Measurements from ENCODE around the gene ZNF784. TPM values are rescaled to one million over a fixed set of nuclear protein-coding genes. Genes with fewer than 3 reads are reported as not detected.

Gene ZNF784
- total and polyA plus RNA-seq, 10 of the 15 experiments (the other 5 are each of a cell fraction or from before 2014, with no cell fraction given) = 0.10 to 5.2 (median 1.8) TPM

- TF ChIP-seq SREBF1 (IDR thresholded peaks at IDR 0.05; ENCODE audit: low read length) = no peak
- TF ChIP-seq TARDBP (IDR thresholded peaks at IDR 0.05; ENCODE audit: borderline replicate concordance) = no peak
- TF ChIP-seq GABPA (IDR thresholded peaks at IDR 0.05; ENCODE audit: low read depth) = no peak
- TF ChIP-seq EP300 (IDR thresholded peaks at IDR 0.05; ENCODE audit: borderline replicate concordance in 1 of 2, control insufficient read depth in 1 of 2, low read depth in 2 of 2, low read length in 2 of 2) = no peak
- TF ChIP-seq E2F4 (IDR thresholded peaks at IDR 0.05; ENCODE audit: low read depth, low read length) = no peak
- no peak for TF ChIP-seq ETV6 (conservative IDR thresholded peaks at IDR 0.05 in 1 of 2, IDR thresholded peaks at IDR 0.05 in 1 of 2; ENCODE audit: borderline replicate concordance in 1 of 2, low read depth in 1 of 2)
Measured at GRCh38 chr19:55661826-55662225, 37.5 kb upstream of the ZNF784 start (continued).

GRCh38 chr19:55660991-55661390 lies 36.6 kb upstream of the ZNF784 start:
- no peak overlapping the region for H3K27ac ChIP-seq (ENCODE audit: control insufficient read depth, insufficient read depth)
- H3K4me3 ChIP-seq = no peak overlapping the region
- peaks cover 24% of the 10 kb centered on the region for H4K20me1 ChIP-seq (ENCODE audit: control insufficient read depth, insufficient read depth)
- H3K4me2 ChIP-seq (ENCODE audit: control insufficient read depth, insufficient read depth) = no peak overlapping the region
- intact Hi-C loops (cut with micrococcal nuclease; ENCODE audit: unreplicated experiment) (no loop called here), in situ Hi-C loops (cut with MboI) (loop anchor here (25.0 kb wide), 1 partner anchor 1524 kb away; the partner anchor contains the start of gene CNOT3)
- H3K9ac ChIP-seq (ENCODE audit: control insufficient read depth, insufficient read depth, low read length) = no peak overlapping the region
- SMC1A ChIA-PET (ENCODE audit: uncharacterized antibody, unreplicated experiment) = no interaction called here
- TF ChIP-seq POLR2A (IDR thresholded peaks at IDR 0.05; ENCODE audit: low read depth, low read length) = 0 out of 2 replicates have a peak, but pooled peaks have one; percentile 1
- no peak for TF ChIP-seq ZNF274 (IDR thresholded peaks at IDR 0.05; ENCODE audit: insufficient read depth, insufficient read length)
- H3K36me3 ChIP-seq (ENCODE audit: control insufficient read depth in 2 of 2, insufficient read depth in 2 of 2, low read length in 1 of 2) = peaks cover 31 to 55% of the 10 kb centered on the region in 2 experiments
- DNase-seq (ENCODE audit: low read depth, low spot score) (no peak), ATAC-seq (no peak), FAIRE-seq (no peak)
- RAD21 ChIA-PET (ENCODE audit: unreplicated experiment) = no interaction called here
- peaks cover 12% of the 10 kb centered on the region for H3K4me1 ChIP-seq (ENCODE audit: control insufficient read depth, insufficient read depth, low read length)
- WGBS (ENCODE audit: insufficient coverage, insufficient replicate concordance, low lambda C conversion rate, missing lambda C conversion rate) = 93% methylated on average over 10 of the region's 16 CpGs
- peaks cover 55% of the 10 kb centered on the region for H3K79me2 ChIP-seq (ENCODE audit: control insufficient read depth, insufficient read depth, low read length)
- H3K27me3 ChIP-seq (replicated peaks in 1 of 2; ENCODE audit: control insufficient read depth in 2 of 2, insufficient read depth in 2 of 2, low read length in 1 of 2) = no peaks in the 10 kb centered on the region
- no peak overlapping the region for H2AFZ ChIP-seq (ENCODE audit: control insufficient read depth, low read depth, low read length)
- POLR2A ChIA-PET = no interaction called here
- no peaks in the 10 kb centered on the region for H3K9me3 ChIP-seq (replicated peaks; ENCODE audit: control insufficient read depth, insufficient read depth, low read length)
- BruUV-seq (replicated peaks) = no TSS peak
- CTCF ChIA-PET = no interaction called here
